Measurements from ENCODE around the gene TCAP.

TCAP gene

DNA sequence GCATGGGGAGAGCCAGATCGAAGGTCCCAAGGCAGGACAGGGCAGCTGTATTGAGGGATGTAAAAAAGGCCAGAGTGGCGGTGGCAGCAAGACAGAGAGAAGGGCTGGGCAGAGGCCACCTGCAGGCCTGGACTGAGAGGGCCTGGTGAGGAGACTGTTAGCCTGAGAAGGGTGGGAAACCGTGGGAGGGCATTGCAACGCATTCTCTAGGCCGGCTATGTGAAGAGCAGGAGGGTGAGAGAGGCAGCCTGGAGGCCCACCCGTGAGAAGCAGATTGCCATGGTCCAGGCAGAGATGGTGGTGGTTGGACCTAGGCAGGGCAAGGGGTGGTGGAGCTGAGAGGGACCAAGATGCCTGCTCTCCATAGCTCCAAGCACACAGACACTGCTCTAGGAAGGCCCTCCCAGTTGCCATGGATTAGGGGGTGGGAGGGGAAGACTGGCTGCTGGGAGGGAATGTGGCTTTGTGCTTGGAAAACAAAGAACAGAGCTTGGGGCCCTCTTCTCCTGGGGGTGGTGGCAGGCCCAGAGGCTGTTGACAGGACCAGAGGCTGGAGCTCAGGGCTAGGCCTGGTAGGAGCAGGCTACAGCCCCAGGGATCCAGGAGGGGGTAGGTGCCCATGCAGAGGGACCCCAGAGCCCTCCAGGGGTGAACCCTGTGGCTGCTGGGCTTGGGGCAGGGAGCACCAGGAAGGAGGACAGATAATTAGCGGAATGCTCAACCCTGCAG is 12.4 kb upstream of the TCAP start:
- no peak for DNase-seq

DNA sequence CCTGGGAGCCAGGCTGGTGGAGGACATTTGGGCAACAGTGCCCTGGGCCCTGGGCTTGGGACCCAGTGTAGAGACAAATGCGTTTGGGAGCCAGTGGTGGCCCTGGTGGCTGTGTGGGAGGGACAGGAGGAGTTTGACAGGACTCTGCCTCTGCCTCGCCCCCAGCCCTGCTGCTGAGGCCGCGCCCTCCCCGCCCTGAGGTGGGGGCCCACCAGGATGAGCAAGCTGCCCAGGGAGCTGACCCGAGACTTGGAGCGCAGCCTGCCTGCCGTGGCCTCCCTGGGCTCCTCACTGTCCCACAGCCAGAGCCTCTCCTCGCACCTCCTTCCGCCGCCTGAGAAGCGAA is 11.9 kb upstream of the TCAP start:
- DNase-seq, result no peak

DNA sequence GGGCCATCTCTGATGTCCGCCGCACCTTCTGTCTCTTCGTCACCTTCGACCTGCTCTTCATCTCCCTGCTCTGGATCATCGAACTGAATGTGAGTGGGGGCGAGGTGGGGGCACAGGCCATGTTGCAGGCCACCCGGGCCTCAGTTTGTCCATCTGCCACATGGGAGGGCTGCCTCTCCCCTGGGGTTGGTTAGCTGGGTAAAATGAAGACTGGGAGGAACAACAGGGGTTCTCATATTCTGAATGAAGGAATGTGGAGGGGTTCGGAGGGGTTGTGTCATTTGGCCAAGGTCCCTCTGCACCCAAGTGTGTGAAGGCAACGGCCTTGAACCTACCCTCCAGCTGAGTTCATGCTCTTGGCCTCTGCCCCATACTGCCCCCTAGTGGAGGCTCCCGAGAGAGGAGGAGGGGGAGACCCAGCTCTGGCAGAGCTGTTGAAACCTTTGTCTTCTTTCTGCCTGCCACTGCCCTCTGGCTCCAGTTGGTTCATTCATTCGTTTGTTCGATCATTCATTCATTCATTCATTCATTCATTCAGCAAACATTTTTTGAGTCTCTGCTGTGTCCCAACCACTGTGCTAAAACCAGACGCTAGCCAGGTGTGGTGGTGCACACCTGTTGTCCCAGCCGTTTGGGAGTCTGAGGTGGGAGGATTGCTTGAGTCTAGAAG is 11.4 kb upstream of the TCAP start:
- peak; percentile 2 for DNase-seq

DNA sequence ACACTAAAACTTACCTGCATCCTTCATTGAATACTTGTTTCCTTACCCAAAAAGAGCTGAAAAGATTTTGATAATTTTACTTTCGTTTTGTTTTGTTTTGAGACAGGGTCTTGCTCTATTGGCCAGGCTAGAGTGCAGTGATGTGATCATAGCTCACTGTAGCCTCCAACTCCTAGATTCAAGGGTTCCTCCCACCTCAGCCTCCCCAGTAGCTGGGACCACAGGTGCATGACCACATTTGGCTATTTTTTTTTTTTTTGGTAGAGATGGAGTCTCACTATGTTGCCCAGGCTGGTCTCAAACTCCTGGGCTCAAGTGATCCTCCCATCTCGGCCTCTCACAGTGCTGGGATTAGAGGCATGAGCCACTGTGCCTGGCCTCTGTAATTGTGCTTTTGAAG is 10.0 kb upstream of the TCAP start:
- no peak for DNase-seq

DNA sequence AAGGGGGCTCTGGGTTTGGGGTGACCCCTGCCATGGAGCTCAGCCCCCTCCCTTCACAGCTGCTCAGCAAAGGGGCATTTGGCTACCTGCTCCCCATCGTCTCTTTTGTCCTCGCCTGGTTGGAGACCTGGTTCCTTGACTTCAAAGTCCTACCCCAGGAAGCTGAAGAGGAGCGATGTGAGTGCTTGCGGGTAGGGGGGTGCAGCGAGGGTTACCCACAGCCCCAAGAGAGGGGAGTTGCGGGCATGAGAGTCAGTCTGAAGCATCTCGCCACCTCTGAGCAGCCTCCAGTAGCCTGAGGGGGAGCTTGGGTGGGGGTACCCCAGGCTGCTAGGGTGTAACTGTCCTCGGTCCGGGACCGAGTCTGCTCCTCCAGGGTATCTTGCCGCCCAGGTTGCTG is 6.8 kb upstream of the TCAP start:
- no peak for DNase-seq

DNA sequence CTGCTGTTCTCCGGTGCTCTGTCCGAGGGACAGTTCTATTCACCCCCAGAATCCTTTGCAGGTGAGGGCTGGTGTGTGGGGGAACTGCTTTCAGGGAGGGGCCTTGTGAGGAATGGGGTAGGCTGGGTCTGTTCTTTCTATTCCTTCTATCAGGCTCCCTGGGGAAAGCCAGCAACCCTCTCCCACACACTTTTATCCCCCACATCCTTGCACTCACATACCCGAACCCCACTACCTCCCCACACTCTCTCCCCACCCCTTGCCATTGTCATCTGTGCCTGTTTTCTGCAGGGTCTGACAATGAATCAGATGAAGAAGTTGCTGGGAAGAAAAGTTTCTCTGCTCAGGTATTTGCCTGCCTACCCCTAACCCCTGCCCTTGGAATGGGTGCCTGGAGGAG is 6.4 kb upstream of the TCAP start:
- no peak for DNase-seq

DNA sequence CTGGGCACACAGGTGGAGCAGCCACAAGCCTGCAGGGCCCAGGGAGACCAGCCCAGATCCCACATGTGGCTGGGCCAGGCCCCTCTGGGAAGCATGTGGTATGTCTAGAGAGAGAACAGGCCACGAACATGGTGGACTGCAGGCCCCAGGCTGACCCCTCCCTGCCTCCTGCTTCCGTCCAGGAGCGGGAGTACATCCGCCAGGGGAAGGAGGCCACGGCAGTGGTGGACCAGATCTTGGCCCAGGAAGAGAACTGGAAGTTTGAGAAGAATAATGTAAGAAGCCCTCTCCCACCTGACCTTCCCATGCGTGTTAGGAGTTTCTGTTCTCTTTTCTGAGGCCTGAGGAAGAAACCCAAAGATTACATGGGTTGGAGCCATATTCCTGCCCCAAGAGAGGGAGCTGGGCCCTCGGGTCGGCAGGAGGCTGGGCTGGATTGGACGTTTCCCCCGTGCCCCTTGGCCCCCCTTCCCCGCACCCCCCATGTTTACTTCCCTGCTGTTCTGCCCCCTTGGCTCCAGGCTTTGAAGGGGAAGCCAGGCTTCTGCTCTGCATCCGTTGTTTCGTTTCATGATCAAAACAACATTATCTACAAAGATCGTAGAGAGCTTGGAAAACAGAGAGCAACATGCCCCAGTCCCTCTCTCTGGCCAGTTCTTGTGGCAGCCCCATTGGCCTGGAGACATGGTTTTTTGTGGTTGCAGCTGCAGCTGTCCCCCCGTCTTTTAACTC is 5.7 kb upstream of the TCAP start:
- DNase-seq, result no peak

DNA sequence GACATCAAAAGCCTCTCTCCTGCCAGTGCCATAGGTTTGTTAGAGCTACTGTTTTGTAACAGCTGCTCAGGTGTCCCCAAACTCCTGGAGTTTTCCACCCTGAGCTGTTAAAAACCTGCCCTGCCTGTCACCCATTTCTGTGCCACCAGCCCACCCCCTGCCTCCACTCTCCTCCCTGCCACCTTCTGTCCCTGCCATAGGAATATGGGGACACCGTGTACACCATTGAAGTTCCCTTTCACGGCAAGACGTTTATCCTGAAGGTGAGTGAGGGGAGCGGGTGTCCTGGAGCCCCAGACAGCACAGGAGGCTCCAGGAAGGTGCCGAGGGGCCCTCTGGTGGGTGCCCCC is 5.2 kb upstream of the TCAP start:
- no peak for DNase-seq

DNA sequence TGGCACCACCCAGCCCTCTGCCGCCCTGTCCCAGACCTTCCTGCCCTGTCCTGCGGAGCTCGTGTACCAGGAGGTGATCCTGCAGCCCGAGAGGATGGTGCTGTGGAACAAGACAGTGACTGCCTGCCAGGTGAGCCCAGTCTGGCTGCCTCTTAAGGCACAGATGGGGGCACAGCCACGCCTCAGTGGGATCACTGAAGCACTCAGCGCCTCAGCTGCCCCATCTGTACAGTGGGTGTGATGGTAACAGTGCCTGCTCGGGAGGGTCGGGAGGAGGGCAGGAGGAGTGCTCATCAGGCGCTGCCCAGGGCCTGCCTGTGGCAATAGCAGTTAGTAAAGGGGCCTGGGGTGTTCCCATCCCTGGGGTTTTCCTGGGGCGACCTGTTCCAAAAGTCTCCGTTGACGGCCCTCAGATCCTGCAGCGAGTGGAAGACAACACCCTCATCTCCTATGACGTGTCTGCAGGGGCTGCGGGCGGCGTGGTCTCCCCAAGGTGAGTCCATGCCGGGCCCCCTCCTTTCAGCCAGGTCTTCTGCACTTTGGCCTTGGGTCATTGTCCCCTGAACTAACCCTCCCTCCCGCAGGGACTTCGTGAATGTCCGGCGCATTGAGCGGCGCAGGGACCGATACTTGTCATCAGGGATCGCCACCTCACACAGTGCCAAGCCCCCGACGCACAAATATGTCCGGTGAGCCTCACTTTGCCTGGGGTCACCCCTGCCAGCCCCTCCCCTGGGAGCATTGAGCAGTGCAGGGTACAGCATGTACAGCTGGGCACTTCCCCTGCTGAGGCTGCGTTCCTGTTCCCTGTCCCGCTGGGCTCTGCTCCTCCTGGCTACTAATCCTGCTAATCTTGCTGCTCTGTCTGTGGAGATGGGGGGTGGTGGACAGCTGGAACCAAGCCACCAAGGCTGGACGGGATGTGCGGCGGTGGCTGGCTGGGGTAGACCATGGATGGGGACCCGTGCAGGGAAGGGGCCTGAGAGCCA is 4.5 kb upstream of the TCAP start:
- no peak for DNase-seq

DNA sequence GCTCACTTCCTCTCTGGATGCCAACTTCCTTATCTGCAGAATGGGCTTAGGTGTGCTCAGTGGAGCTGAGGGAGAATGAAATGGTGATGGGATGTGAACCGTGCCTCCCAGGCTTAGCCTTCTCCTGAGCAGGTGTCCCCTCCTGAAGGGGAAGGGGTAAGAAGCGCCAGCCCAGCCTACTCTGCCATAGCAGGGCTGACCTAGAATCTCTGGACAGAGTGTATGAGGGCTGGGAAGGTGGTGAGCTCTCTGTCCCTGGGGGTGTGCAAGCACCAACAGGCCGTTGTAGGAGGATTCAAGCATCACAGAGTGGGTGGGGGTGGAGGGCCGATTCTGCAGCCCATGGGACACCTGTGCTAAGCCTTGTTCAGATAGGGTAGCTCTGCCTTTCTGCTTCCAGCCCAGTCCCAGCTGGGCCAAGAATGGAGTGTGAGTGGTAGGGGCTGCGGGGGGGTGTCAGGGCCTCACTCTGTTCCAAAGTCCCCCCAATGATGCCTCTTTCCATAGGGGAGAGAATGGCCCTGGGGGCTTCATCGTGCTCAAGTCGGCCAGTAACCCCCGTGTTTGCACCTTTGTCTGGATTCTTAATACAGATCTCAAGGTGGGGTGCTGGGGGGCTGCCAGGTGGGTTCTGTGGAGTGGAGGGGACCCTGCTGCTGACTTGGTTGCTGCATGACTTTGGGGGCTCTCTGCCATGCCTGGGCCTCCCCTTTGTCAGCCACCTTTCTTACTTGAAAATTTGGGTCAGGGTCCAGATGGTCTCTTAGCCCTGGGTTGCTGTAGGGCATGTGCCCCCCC is 3.2 kb upstream of the TCAP start:
- no peak for DNase-seq

DNA sequence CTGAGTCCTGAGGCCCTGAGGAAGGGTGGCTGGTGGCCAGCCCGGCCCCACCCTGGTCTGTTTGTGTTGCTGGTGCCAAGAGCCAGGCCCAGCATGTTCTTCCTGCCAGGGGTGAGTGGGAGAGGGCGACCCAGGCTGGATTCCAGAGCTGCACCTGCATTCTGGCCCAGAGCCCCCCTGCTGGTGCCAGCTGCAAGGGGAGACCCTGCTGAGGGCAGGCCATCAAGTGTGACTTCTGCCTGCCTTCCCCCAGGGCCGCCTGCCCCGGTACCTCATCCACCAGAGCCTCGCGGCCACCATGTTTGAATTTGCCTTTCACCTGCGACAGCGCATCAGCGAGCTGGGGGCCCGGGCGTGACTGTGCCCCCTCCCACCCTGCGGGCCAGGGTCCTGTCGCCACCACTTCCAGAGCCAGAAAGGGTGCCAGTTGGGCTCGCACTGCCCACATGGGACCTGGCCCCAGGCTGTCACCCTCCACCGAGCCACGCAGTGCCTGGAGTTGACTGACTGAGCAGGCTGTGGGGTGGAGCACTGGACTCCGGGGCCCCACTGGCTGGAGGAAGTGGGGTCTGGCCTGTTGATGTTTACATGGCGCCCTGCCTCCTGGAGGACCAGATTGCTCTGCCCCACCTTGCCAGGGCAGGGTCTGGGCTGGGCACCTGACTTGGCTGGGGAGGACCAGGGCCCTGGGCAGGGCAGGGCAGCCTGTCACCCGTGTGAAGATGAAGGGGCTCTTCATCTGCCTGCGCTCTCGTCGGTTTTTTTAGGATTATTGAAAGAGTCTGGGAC is 2.4 kb upstream of the TCAP start:
- DNase-seq, result no peak

DNA sequence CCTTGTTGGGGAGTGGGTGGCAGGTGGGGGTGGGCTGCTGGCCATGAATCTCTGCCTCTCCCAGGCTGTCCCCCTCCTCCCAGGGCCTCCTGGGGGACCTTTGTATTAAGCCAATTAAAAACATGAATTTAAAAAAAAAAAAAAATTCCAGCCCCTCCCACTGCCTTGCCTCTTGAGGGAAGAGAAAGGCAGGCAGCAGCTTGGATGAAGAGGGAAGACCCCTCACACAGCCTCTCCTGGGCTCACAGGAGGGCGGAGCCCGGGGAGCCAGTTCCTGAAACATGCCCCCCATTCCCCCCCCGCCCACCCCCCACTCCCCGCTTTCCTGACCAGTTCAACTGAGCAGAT is 1.8 kb upstream of the TCAP start:
- no peak for DNase-seq

DNA sequence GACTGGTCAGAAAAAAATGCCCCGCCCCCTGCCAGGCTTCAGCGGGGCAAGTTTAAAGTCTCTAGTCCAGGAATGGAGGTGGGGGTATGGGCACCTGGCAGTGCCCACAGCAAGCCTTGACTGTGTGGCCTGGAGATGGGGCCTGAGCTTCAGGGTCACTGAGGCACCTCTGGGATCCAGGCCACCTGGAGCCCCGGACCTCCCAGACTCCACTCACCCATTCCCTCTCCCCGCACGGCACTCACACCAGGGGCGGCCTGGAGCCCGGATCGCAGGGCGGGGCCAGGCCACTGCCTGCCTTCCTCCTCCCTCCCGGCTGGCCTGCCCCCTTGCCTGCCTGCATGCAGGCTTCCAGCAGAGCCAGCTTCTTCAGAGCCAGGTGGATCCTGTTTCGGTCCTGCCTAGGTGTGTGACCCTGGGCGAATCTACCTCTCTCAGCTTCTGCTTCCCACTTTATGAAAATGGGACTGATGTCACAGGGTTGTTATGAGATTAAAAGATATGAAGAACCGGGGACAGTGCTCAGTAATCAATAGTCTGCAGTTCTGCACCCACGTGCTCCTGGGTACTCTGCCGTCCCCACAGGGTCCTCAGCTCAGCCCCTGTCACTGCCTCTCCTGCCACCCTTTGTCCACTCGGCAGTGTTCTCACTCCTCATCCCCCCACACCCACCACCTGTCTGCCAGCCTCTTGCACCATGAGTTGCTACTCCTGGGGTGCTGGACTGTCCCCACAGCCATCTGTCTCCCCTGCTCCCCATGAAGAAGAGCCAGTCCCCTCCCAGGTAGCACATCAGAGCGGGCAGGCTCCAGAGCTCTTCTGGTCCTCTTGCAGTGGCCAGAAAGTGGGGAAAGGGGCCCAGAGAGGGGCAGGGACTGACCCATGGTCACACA is 1.2 kb upstream of the TCAP start:
- no peak for DNase-seq

DNA sequence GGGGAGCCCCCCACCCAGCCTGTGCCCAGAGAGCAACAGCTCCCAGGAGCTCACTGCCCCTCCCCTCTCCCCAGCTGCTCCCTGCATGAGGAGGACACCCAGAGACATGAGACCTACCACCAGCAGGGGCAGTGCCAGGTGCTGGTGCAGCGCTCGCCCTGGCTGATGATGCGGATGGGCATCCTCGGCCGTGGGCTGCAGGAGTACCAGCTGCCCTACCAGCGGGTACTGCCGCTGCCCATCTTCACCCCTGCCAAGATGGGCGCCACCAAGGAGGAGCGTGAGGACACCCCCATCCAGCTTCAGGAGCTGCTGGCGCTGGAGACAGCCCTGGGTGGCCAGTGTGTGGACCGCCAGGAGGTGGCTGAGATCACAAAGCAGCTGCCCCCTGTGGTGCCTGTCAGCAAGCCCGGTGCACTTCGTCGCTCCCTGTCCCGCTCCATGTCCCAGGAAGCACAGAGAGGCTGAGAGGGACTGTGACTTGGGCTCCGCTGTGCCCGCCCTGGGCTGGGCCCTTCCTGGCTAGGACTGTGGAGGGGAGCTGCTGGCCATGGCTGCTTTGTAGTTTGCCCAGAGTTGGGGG is 584 bp downstream of the TCAP start:
- DNase-seq, result peak; percentile 6

DNA sequence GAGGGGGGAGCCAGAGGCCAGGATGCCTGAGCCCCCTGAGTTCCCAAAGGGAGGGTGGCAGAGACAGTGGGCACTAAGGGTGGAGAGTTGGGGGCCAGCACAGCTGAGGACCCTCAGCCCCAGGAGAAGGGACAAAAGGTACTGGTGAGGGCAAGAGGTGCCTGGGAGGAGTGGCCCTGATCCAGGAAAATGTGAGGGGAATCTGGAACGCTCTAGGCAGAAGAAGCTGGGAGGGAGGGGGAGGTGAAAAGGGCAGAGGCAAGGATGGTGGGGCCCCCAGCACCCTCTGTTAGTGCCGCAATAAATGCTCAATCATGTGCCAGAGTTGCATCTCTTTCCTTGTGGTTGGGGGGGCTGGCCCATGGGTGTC is 1.1 kb downstream of the TCAP start:
- DNase-seq, result no peak

DNA sequence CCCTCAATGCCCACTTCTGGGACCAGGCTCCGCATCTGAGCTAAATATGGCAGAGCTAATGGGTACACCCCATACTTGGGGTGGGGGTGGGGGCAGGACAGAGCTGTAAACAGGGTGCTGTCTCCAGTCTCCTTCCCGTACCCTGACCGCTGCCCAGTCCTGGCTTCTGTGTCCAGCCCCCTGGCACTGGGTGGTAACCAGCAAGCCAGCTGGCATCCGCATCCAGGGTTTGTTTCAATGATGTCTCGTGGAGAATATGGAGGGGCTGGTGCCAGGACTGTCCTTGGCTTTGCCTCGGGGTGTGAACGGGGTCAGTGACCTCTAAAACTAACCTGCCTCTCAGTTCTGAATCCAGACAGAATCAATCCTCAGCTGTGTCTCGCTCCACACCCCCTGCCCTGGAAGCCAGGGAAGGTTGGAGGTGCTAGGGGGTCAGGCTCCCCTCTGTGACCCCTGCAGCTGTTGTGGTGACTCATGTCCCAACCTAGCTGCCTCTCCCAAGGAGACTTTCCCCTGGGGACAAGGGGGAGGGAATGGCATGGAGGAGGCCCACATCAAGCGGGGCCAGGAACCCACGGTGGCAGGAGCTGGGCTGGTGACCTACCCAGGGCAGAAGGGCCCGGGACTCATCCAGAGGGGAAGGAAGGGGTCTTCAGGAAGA is 1.6 kb downstream of the TCAP start:
- DNase-seq, result no peak

DNA sequence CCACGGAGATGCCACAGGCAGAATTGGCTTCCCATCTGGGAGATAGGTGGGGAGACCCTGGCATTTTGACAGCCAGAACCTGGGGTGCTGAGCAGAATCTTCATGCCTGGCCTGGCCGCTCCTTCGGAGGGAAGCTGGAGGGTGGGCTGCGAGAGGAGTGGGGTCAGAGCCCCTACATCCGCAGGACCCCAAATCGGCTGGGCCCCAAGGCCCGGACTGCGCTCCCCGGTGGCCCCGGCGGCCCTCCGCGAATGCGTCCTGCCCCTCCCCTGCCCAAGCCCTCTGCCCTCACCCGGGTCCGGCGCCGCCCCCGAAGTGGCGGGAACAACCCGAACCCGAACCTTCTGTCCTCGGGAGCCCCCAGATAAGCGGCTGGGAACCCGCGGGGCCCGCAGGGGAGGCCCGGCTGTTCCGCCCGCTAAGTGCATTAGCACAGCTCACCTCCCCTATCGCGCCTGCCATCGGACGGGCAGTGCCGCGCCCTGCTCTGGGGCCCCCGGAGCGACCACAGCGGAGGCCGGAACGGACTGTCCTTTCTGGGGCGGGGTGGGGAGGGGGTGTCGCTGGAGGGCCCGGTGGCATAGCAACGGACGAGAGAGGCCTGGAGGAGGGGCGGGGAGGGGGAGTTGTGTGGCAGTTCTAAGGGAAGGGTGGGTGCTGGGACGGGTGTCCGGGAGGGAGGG is 2.3 kb downstream of the TCAP start:
- no peak for DNase-seq

DNA sequence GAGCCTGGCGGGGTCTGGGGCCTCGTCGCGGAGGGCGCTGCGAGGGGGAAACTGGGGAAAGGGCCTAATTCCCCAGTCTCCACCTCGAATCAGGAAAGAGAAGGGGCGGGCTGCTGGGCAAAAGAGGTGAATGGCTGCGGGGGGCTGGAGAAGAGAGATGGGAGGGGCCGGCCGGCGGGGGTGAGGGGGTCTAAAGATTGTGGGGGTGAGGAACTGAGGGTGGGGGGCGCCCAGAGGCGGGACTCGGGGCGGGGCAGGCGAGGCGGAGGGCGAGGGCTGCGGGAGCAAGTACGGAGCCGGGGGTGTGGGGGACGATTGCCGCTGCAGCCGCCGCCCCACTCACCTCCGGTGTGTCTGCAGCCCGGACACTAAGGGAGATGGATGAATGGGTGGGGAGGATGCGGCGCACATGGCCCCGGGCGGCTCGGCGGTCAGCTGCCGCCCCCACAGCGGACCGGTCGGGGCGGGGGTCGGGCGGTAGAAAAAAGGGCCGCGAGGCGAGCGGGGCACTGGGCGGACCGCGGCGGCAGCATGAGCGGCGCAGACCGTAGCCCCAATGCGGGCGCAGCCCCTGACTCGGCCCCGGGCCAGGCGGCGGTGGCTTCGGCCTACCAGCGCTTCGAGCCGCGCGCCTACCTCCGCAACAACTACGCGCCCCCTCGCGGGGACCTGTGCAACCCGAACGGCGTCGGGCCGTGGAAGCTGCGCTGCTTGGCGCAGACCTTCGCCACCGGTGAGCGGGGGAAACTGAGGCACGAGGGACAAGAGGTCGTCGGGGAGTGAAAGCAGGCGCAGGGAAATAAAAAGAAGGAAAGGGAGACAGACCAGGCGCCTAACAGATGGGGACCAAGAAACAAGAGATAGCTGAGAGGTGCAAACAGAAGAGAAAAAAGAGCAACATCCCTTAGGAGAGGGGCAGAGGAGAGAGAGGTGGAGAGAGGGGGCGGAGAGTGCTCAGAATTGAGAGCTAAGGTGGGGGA is 3.1 kb downstream of the TCAP start, which contains the start of gene PNMT:
PNMT (plus strand) TSS at position 509 of the 980 bp plus-strand sequence; CDS start at position 532, 23 bp downstream.
- peak; percentile 36 for DNase-seq

Measured in NCI-H1105 treated with DMSO at 0.1 percent for 48 hours (cell line).